VCaP (cell line): ENCODE measurements around the gene DNAJB6.

Experiments
- H3K27ac ChIP-seq: fragments of 450-650 bp; 2 replicates; pipeline ENCODE4 v1.5.1; 2017
- TF ChIP-seq, protein P1 (sequence below): fragments of 450-650 bp; conservative IDR thresholded peaks from 2 replicates; pipeline ENCODE4 v1.5.1; 2017; ENCODE audit warnings: mild to moderate bottlenecking, moderate library complexity

The DNAJB6 gene

DNA sequence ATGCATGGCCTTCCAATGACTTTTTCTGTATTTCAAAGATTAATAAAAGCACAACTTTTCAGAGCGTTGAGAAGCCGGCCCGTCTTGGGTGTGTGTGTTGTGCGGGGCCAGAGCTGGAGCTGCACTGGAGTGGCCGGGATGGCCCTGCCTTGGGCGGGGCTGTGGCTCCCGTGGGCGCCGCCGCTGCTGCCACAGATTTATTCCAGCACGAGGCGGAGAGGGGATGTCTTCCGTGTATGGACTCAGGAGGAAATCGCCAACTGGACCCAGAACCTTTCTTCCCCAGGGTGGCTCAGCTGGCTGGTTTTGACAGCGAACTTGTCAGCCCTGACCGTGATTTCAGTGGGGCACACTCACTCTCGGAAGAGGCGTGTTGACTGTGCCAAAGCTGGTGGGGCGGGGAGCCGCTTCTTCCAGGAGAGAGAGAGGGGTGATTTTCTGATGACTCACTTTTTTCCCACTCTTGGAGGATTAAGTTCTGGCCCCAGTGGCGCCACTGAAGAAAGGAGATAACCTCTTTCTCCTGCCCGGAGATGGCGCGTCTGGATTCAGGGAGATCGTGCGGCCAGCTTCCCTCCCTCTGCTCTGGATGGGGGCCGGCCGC is 72.4 kb downstream of the DNAJB6 start:
- TF ChIP-seq, protein P1, sequence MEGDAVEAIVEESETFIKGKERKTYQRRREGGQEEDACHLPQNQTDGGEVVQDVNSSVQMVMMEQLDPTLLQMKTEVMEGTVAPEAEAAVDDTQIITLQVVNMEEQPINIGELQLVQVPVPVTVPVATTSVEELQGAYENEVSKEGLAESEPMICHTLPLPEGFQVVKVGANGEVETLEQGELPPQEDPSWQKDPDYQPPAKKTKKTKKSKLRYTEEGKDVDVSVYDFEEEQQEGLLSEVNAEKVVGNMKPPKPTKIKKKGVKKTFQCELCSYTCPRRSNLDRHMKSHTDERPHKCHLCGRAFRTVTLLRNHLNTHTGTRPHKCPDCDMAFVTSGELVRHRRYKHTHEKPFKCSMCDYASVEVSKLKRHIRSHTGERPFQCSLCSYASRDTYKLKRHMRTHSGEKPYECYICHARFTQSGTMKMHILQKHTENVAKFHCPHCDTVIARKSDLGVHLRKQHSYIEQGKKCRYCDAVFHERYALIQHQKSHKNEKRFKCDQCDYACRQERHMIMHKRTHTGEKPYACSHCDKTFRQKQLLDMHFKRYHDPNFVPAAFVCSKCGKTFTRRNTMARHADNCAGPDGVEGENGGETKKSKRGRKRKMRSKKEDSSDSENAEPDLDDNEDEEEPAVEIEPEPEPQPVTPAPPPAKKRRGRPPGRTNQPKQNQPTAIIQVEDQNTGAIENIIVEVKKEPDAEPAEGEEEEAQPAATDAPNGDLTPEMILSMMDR: no peak
- no peak overlapping the region for H3K27ac ChIP-seq

DNA sequence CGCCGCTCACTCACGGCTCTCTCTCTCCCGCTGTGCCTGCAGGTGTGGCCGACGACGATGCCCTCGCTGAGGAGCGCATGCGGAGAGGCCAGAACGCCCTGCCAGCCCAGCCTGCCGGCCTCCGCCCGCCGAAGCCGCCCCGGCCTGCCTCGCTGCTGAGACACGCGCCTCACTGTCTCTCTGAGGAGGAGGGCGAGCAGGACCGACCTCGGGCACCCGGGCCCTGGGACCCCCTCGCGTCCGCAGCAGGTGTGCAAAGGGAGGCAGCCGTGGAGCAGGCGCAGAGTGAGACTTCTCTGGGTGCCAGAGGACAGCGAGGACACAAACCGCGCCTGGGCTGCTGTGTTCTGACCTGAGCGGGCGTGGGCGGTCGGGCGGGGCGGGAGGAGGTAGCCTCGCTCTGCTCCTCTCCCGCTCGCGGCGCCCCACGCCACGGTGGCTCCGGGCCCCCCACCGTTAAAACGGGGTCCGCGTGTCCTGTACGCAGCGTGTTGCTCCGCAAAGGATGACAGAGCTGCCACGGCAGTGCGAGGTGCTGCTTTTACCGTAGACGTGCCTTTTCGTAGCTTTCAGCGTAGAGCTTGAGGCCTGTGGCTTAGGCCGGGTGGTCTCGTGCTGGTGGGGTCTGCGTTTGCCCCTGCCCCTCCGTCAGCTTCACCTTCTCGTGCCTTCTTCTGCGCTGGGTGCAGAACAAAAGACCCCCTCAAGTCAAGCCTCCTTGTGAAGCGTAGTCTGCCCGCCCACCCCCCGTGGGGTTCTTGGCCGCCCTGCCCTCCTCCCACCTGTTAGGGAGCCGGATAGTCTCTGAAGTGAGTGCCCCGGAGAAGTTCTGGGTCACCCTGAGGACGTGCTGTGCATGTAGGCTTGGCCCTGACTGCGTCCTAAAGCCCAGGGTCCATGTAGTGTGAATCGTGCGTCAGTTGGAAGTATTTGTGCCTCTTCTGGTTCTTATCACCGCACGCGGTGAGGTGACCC is 73.2 kb downstream of the DNAJB6 start:
- no peak overlapping the region for H3K27ac ChIP-seq
- TF ChIP-seq, protein P1: no peak

DNA sequence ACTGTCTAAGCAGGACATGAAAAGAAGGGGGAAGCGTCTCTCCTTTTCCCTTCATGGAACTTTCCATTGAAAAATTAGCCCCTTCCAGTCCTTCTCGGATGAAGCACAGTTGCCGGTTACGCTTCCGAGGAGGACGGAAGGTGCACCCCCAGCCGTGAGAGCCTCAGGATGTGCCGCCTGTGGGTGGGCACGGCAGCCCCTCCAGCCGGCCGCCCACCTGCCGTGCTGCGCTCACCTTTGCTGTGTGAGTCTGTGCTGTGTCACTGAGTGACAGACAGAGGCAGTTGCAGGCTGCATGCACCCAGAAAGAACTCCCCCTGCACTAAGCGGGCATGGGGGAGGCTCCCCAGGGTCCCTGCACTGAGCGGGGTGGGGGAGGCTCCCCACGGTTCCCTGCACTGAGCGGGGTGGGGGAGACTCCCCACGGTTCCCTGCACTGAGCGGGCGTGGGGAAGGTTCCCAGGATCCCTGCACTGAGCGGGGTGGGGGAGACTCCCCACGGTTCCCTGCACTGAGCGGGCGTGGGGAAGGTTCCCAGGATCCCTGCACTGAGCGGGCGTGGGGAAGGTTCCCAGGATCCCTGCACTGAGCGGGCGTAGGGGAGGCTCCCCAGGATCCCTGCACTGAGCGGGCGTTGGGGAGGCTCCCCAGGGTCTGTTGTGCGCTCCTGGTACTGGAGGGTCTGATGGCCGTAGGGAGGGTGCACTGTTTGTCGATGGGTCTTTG is 74.2 kb downstream of the DNAJB6 start:
- H3K27ac ChIP-seq: no peak overlapping the region
- TF ChIP-seq, protein P1: no peak

DNA sequence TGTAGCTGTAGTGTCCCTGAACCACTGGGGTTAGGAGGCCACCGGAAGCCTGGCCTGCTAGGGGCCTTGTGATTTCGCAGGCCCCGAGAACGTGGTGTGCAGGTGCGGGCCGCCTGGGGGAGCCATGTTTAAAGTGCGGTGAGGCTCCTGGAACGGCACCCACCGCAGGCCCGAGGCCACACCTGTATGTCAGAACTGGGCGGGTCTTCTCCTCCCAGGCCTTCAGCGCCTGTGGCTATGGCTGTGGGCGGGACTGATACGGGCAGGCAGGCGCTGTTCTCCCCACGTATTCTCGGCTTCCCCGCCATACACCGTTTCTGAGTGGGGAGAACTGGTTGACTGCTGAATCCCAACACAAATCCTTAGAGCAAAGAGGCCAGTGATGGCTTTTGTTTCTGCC is 74.8 kb downstream of the DNAJB6 start:
- TF ChIP-seq, protein P1: no peak
- H3K27ac ChIP-seq: no peak overlapping the region

DNA sequence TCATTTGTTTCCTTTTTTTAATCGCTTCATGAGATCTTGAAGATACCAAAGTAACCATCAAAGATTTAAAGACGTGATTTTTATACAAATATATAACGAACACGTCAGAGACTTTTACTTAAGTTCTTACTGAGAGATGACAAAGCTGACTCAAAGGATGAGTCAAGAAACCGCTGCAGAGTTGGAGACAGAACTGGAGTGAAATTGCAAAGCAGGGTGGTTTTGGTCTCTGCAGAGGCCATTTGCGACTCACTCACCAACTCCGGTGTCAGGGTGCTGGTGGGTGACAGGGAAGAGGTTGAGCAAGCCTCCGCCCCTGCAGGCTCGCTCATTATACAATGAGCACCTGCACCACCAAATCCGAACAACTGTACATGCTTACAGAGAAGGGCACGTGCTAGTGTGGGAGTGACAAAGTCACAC is 75.2 kb downstream of the DNAJB6 start:
- TF ChIP-seq, protein P1: no peak
- H3K27ac ChIP-seq: no peak overlapping the region

DNA sequence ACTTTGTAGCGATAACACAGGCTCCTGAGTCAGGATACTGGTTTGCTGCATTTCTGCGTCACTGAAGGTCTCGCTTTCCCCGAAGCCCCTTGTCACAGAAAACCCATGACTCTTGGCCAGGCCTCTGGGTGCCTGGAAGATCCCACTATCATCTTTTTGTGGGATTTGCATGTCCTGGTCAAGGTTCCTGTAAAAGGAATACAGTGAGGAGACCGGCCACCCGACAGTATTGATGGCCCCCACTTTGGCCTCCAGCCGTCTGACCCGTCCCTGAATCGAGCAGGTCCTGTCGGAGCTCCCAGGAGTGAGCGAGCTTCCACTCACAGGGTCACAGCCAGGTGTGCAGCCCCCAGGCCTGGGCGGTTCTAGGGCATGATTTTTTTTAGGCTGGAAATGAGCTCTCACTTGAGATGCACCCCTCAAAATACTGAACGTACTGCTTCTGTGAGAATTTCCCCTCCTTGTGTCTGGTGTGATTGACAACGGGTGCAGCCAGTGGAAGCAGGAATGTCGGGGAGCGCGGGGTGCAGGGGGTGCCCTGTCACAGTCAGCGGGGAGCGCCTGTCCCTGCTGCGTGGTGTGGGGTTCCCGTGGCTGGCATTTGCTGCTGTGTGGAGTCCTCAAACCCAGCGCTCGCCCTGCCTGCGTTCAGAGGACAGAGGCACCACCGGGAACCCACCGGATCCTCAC is 75.8 kb downstream of the DNAJB6 start:
- H3K27ac ChIP-seq: no peak overlapping the region
- TF ChIP-seq, protein P1: no peak
